B cell (primary cell): ENCODE results near the gene DNAAF5.

ENCODE experiments used
- EZH2 ChIP-seq: IDR thresholded peaks from 2 replicates; pipeline ENCODE4 v1.6.1; 2012; ENCODE audit warnings: borderline replicate concordance, low read depth, mild to moderate bottlenecking, moderate library complexity, low read length; ENCODE audit not compliant: insufficient read depth, poor library complexity, severe bottlenecking
- TF ChIP-seq, protein P1 (sequence below): fragments of 200-600 bp; IDR thresholded peaks from one replicate; pipeline ENCODE4 v1.8.0; 2022; ENCODE audit warnings: antibody characterized with exemption, mild to moderate bottlenecking

DNA sequence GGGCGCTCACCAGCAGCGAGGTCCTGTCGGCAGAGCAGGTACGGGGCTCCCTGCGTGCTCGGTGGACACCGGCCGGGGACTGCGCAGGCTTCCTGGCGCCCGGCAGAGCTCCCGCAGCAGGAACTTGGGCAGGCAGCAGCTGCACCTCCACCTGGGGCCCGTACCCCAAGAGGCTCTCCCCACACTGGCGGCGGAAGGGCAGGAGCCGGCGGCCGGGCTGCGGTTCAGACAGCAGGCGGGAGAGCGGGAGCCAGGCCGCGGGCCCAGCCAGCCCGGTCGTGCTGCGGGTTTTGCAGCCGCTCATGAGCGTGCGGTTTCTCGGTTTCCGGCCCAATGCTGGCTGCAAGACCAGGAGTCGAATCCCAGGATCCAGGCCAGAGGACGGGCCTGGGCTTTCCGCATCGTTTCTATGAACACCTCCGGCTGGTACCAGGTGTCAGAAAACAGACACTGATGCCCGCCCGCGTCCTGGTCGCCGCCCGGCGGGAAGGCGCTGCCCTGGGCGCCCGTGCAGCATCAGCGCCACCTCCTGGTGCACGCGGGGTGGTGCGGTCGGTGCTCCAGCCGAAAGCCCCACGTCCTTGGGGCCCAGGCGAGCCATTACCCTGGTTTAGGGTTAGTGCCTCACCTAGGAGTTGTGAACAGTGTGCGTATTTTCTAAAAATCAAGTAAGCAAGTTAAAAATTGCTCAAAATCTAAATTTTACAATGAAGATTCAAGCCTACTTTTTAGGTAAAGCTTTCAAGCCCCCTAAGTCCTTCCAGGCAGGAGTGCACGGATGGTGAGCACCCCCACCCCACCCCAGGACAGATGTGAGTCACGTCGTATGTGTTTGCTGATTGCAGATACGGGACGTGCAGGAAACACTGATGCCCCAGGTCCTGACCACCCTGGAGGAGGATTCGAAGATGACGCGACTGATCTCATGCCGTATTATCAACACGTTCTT is 47.9 kb downstream of the DNAAF5 start:
- TF ChIP-seq, protein P1, sequence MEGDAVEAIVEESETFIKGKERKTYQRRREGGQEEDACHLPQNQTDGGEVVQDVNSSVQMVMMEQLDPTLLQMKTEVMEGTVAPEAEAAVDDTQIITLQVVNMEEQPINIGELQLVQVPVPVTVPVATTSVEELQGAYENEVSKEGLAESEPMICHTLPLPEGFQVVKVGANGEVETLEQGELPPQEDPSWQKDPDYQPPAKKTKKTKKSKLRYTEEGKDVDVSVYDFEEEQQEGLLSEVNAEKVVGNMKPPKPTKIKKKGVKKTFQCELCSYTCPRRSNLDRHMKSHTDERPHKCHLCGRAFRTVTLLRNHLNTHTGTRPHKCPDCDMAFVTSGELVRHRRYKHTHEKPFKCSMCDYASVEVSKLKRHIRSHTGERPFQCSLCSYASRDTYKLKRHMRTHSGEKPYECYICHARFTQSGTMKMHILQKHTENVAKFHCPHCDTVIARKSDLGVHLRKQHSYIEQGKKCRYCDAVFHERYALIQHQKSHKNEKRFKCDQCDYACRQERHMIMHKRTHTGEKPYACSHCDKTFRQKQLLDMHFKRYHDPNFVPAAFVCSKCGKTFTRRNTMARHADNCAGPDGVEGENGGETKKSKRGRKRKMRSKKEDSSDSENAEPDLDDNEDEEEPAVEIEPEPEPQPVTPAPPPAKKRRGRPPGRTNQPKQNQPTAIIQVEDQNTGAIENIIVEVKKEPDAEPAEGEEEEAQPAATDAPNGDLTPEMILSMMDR, result peak; percentile 88
- no peak for TF ChIP-seq EZH2
